Gastroesophageal sphincter (tissue), 3 donors: ENCODE measurements around the gene XIRP2.

Experiments
- CTCF ChIP-seq, 4 experiments: fragments of 200-600 bp in 2 of 4; fragments of 450-650 bp in 2 of 4; sonication (generic) in 1 of 4; IDR thresholded peaks; one replicate each; pipeline ENCODE4 v1.5.1; 2017 to 2019; ENCODE audit warnings: antibody characterized with exemption in 4 of 4, mild to moderate bottlenecking in 2 of 4, moderate library complexity in 2 of 4
- POLR2A ChIP-seq, 2 donors: fragments of 450-650 bp; IDR thresholded peaks; one replicate each; pipeline ENCODE4 v1.6.1; 2017; ENCODE audit warnings: antibody characterized with exemption in 2 of 2, mild to moderate bottlenecking in 2 of 2, moderate library complexity in 1 of 2
- POLR2AphosphoS5 ChIP-seq: sonication (generic); formaldehyde crosslinking; IDR thresholded peaks from one replicate; pipeline ENCODE4 v1.6.1; 2017; ENCODE audit warnings: antibody characterized with exemption

DNA sequence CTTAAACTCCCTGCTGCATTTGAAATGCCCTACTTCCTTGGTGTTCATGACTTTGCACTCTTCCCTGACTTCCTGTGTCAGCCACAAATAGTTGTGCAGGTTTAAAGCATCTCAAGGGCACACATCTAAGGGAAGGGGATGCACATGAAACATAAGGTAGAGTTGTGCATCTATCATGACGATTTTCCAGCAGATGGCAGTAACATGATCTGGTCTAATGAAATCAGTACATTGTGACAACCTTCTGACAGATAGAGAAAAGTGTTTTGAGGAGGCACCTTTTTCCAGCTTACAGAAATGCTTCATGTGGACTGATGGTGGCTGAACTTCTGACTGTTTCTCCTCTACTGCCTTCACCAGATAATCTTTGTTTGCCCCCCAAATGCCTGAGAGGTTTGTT lies 238.9 kb downstream of the XIRP2 start:
- TF ChIP-seq POLR2AphosphoS5 (no peak), CTCF (IDR thresholded peaks at IDR 0.05) (peak in 1 of 4 experiments; percentile 14), POLR2A (IDR thresholded peaks at IDR 0.05) (no peak)
